ENCODE results near the gene PRR29.
"Not testable (repeated sequence)": the region's sequence is repeated elsewhere in the genome, so short reads cannot be mapped to it uniquely, and the experiment has no call there.

Gene PRR29

DNA sequence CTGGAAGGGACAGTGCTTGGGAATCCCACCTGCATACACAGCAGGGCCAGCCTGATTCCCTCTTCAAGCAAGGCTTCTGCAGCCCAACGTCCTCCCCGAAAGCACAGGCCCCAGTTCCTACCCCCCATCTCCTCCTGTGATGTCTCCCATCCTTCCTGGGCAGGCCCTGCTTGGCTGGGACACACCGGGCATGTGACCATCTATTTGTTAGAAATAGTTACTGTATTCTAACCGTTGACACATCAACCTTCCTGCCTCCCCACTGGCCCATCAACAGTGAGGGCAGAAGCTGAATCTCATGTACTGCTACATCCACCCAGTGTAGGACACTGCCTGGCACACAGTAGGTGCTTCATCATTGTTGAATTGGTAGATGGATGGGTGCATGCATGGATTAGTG lies 10.7 kb downstream of the PRR29 start:
- in situ Hi-C loops (cut with MboI; ENCODE audit: low sequenced_read_pairs), result no loop called here

DNA sequence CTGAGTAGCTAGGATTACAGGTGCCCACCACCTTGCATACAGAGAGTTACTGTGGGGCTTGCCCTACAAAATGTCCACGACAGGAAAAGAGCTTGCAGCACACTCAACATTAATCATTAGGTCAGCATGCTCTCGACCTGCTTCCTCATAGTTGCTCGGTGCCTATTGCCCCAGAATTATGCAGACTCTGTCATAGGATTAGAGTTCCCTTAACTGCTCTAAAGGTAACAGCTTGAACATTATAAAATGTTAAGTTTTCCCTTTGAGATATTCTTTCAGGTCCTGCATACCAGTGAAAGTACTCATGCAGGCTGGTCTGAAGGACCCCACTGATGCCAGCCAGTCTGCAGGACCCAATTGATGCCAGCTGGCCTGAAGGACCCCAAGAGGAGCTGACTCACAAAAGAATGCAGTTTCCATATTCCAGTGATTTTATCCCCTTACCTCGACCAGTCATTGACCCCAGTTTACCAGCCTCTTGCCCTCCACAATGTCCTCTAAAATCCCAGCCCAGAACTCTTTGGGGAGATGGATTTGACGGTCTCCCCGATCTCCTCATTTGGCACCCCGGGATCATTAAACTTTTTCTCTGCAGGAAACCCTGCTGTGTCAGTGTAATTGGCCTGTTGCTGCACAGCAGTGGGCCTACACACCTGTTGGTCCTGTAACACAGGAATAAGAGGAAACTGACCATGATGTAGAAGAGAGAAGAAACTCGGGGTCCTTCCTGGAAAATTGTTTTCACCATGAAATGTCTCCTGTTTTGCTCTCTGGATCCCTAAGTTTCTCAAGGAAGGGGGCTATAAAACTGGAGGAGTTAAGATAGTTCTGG lies 11.6 kb downstream of the PRR29 start:
- in situ Hi-C loops (cut with MboI; ENCODE audit: low sequenced_read_pairs), result no loop called here

DNA sequence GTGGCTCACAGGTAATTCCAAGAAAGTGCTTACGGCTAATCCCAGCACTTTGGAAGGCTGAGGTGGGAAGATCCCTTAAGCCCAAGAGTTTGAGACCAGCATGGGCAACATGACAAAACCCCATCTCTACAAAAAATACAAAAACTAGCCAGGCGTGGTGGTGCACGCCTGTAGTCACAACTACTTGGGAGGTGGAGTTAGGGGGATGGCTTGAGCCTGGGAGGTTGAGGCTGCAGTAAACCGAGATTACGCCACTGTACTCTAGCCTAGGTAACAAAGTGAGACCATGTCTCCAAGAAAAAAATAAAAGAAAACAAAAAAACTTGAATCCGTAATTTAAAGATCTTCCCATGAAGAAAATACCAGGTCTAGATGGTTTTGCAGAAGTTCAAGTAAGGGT lies 17.3 kb downstream of the PRR29 start:
- in situ Hi-C loops (cut with MboI; ENCODE audit: low sequenced_read_pairs), result no loop called here

DNA sequence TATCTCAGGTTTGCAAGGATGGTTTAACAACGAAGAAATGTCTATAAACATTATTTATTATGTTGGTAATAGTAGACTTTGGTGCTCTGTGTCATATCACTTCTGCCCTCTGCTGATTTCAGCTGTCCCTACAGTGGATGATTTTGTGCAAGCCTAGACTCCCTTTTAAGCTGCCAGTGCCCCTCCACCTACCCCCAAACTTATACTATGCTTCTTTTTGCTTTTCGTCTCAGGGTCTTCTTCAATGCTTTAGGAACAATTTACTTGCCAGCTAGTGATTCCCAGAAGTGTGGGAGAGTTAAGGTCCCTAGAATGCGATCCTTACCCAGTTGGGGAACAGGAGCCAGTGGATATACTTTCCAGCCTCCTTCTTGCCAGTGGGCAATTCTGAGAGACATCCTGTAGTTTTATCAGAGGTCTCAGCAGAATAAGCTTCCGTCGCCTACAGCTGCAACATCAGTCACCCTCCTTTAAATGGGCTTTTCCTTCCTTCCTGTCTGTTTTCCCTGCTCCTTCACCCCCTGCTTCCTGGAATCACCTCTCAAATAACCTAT lies 18.2 kb downstream of the PRR29 start:
- in situ Hi-C loops (cut with MboI; ENCODE audit: low sequenced_read_pairs), result no loop called here

DNA sequence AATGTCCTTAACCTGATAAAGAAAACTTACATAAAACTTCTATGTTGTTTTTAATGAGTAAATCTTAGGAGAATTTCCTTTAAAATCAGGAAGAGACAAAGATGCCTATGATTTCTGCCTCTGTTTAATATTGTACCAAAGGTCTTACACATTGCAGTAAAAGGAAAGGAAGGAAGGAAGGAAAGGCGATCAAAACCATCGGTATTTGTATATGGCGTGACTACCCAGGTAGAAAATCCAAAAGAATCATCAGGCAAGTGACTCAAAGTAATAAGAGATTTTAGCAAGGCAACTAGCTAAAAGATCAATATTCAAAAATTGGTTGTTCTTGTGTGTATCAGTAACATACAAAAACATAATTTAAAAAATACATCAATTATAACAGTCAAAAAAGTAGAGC lies 18.8 kb downstream of the PRR29 start:
- in situ Hi-C loops (cut with MboI; ENCODE audit: low sequenced_read_pairs), result no loop called here

DNA sequence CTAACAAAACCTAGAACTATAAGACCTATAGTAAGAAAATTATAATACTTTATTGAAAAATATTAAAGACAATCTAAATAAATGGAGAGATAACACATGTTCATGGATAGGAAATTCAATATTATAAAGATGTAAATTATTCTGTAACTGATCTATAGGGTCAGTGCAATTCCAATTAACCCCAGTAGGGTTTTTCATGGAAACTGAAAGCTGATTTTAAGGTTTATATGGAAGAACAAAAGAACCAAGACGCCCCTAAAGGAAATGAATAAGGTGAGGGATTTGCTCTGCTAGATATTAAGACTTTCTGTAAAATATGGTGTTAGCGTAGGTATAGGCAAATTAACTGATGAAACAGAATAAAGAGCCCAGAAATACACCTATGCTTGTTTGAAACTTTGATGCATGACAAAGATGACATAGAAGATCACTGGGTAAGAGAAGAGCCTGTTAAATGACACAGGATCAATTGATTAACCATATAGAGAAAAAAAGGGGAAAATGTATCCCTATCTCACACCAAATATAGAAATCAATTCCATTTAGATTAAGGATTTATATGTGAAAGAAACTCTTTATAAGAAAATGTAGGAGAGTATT lies 19.3 kb downstream of the PRR29 start:
- in situ Hi-C loops (cut with MboI; ENCODE audit: low sequenced_read_pairs), result no loop called here

DNA sequence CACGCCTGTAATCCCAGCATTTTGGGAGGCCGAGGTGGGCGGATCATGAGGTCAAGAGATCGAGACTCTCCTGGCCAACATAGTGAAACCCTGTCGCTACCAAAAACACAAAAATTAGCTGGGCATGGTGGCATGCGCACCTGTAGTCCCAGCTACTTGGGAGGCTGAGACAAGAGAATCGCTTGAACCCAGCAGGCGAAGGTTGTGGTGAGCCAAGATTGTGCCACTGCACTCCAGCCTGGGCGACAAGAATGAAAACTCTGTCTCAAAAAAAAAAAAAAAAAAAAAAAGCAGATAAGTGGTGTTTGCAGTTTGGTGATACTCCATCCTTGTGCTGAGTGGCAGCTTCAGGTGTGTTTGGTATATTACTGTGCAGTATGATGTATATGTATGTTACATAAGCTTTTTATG lies 21.4 kb downstream of the PRR29 start:
- in situ Hi-C loops (cut with MboI; ENCODE audit: low sequenced_read_pairs), result not testable (repeated sequence)

DNA sequence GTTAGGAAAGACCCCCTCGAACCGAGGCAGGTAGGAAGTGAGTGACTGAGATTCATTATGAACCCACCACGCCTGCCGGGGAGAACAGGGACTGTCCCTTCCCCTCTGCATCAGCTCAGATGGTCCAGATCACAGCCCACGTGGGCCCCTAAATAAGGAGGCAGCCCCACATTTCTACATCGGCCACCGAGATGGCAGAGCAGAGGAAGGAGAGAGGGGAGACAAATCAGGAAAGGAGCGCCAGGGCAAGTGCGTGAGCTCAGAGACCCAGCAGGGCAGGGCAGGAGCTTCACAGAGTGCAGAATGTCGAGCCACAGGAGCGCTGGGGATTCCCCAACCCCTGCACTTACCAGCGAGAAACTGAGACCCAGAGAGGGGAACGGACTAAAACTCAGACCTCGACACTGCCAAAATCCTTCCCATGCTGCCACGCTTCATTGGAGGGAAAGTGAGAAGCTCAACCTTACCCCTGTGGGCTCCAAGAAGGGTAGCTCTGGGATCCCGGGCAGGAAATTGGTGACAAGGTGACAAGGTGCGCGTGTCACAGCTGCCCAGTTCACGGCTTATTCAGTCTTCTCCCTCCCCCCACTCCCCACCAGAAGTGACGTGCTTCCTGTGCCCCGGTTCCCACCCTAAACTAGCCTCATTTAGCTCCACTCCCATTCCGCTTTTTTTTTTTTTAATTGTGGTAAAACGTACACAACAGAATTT lies 22.1 kb downstream of the PRR29 start, which contains the start of gene ICAM2:
TSS of gene ICAM2 (minus strand) at position 578 of the 711 bp plus-strand sequence. CDS start 13,942 bp downstream, outside the sequence.
- in situ Hi-C loops (cut with MboI; ENCODE audit: low sequenced_read_pairs), result no loop called here

DNA sequence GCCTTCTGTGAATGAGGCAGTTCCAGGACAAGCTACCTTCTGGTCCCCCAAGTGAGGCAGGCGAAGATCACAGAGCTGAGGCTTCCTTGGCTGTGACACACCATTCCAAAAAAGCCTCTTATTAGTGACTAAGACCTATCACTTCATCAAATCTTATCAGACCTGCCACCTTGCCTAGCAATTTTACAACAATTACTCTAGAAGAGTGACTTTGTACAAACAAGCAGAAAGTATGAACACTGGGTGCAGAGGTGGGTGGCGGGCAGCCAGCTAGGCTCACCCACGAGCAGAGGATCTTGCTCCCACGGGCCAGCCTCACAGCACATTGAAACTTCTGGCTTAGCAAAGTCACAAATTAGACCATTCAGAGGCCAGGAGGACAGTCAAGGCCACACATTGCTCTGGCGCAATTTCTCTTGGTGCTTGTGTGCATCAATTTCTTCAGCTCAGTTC lies 24.5 kb downstream of the PRR29 start:
- in situ Hi-C loops (cut with MboI; ENCODE audit: low sequenced_read_pairs), result no loop called here

DNA sequence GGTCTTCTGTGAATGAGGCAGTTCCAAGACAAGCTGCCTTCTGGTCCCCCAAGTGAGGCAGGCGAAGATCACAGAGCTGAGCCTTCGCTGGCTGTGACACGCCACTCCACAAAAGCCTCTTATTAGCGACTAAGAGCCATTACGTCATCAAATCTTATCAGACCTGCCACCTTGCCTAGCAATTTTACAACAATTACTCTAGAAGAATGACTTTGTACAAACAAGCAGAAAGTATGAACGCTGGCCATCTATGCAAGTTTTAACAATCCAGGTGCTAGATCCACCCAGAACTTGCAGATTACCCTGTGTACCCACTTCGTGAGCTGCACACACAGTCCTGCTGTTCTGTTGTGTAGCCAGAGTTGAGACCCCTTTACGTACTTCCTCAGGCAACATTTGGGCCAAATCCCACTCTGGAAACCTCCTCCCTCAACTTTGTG lies 26.1 kb downstream of the PRR29 start:
- in situ Hi-C loops (cut with MboI; ENCODE audit: low sequenced_read_pairs), result no loop called here

DNA sequence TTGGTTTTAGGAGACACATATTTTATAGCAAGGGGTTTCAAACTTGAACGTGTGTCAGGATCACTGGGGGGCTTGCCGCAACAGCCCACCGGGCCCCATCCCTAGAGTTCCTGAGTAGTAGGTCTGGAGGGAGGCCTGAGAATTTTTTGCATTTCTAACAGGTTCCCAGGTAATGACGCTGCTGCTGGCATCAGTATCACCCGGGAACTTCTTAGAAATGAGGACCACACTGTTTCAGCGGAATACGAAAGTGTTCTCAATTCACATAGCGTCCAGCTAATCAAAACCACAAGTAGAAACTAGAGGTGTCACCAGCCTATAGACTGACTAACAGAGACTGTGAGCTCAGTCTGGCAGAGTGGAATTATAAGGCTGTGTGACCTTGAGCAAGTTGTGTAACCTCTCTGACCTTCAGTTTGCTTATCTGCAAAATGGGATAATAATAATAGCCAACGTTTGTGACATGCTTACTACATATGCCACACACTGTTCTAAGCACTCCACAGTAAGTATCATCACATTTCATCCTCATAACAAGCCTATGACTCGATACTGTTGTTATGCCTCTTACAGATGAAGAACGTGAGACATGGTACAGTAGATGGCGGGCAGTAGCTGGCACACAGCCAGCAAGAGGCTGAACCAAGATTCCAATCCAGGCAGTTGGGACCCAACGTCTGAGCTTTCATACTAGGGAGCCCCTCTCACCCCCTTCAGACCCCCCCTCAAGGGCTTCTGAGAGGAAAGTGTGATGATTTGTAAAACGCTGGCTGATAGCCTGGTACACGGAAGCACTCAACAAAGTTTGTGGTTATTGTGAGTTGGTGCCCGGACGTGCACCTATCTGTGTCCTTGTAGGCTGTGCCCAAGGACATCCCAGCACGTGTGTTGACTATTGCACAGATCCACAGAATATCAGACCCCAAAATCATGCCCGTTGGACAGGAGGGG lies 26.9 kb downstream of the PRR29 start:
- in situ Hi-C loops (cut with MboI; ENCODE audit: low sequenced_read_pairs), result loop anchor here (25.0 kb wide), 1 partner anchor 262 kb away; no protein-coding TSS in a partner anchor

DNA sequence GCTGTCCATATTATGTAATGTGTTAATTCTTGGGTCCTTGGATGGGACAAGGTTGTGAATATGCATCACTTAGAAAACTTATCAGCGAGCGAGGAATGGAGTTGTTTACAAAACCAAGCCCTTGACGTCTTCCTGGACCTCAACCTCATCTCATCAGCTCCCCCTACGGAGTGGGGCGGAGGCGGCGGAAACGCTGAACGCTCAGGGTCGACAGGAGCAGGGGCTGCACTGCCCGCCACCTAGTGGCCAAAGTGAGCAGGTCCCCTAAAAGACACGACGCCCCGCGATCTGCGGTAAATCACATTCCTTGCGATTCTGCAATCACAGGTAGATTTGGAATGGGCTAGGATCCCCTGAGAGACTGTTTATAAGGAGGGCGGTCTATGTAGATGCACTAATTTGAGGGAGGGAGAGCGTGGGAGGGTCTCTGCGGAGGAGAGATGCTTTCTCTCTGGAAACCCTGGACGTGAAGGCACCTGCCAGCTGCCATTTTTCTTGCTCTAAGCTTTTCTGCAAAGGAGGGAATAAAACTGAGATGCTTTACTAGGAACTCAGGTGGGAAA lies 27.7 kb downstream of the PRR29 start:
- in situ Hi-C loops (cut with MboI; ENCODE audit: low sequenced_read_pairs), result loop anchor here (25.0 kb wide), 1 partner anchor 261 kb away; no protein-coding TSS in a partner anchor

DNA sequence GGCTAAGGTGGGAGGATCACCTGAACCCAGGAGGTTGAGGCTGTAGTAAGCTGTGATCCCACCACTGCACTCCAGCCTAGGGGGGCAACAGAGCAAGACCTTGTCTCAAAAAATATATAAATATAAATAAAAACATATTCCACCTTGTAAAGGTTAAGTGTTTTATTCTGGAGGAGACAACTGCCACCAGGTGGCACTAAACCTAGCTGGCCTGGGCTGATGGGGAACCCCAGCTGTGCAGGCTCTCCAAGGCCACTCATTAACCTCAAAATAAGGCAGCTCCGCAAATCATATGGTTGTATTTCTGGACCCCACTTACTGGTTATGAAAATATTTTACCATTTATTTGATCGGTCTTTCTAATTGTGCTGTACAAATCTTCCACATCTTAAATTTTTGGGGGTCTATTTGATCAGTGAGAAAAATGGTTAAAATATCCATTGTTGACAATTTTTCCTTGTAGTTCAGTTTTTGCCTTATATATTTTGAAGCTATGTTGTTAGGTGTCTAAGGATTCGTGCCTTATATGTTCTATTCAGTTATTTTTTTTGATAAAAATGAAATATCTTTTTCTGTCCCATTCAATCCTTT lies 30.8 kb downstream of the PRR29 start:
- in situ Hi-C loops (cut with MboI; ENCODE audit: low sequenced_read_pairs), result loop anchor here (25.0 kb wide), 1 partner anchor 258 kb away; no protein-coding TSS in a partner anchor

DNA sequence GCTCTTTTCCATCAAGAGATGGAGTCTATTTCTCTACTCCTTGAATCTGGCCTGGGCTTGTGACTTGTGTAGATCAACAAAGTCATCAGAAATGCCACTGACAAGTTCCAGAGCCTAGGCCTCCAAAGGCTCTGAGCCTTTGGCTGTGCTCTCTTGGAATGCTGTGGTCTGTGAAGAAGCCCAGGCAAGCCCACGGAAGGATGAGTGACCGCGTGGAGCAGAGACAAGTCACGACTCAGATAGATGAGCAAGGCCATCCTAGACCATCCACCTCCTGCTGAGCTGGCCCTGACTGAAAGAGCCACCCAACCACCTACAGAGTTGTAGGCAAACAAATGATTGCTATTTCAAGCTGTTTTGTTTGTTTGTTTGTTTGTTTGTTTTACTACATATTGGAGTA lies 33.9 kb downstream of the PRR29 start:
- in situ Hi-C loops (cut with MboI; ENCODE audit: low sequenced_read_pairs), result loop anchor here (25.0 kb wide), 1 partner anchor 255 kb away; no protein-coding TSS in a partner anchor

DNA sequence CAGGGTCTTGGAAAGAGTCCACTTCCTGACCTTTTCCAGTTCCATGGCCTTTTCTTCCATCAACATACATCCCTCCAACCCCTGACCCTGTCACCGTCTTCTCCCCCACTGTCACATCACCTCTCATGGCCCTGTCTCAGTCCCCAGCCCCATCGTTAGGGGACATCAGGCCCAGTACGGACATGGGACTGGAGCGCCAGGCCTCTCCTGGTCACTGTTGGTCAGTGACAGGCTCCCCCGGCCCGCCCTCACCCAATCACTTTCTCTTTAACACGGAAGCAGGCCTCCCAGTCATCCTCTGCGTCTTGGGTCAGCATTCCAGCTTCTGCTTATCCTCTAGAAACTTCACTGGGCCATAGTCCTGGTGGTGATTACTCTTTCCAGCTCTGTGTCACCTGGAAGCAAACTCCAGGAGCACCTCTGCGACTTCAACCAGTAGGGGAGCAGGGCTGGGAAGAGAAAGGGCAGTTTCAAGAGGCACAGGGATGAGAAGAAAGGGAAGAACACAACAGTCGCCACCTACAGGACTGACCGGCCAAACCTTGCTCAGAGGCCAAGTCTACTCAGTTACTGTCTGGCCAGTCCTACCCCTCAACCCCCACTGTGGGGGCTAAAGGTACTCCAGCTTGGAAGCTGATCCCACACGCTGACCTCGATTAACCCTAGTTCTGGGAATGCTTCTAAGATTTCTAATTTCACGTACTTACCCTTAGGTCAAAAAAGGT lies 38.2 kb downstream of the PRR29 start:
- in situ Hi-C loops (cut with MboI; ENCODE audit: low sequenced_read_pairs), result loop anchor here (25.0 kb wide), 1 partner anchor 251 kb away; no protein-coding TSS in a partner anchor

DNA sequence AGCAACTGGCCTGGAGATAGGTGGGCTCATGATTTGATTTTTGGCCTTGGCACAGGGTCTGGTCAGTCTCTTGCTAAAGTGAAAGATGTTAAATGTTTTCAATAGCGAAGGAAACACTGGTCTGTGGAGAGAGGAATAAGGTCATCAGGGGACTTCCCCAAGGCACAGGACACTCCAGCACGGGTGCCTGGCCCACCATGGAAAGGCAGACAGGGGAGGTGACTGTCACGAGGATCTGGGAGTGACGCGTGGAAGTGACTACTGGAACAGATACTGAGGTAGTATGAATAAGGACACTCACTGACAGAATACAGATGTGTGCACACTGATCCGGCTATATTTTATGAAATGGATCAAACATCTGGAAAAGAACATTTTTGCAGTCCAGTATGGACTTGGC lies 39.0 kb downstream of the PRR29 start:
- in situ Hi-C loops (cut with MboI; ENCODE audit: low sequenced_read_pairs), result loop anchor here (25.0 kb wide), 1 partner anchor 250 kb away; no protein-coding TSS in a partner anchor

DNA sequence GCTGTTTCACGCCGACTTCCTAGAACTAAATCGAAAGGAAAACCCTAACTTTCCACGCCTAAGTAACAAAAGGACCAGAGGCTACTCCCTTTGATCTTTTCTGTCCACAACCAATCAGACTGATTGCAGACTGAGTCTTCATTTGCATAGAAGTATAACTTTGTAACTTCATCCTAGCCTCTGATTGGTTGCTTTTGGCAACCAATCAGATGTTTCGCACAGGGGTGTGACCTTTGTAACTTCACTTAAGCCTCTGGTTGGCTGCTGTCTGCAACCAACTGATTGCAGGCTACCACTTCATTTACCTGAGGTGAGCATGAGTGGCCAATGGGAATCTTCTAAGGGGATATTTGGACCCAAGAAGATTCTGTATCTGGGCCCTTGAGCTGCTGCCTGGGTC lies 39.7 kb downstream of the PRR29 start:
- in situ Hi-C loops (cut with MboI; ENCODE audit: low sequenced_read_pairs), result loop anchor here (25.0 kb wide), 1 partner anchor 249 kb away; no protein-coding TSS in a partner anchor

All from HL-60/S4 treated with retinoic acid at 250 ng/mL for 4 days and 3 days (cell line).